Hematopoietic multipotent progenitor cell (in vitro differentiated cells): ENCODE measurements around the gene PARD3B. TPM values are rescaled to one million over a fixed set of nuclear protein-coding genes. Genes with fewer than 3 reads are reported as not detected.

Experiments used
- DNase-seq, 3 donors: peaks; one replicate each; pipeline ENCODE4 v3.0.0-alpha.2; 2011 to 2015; ENCODE audit warnings: low read depth in 2 of 3, low spot score in 2 of 3
- total RNA-seq: library from RNA; depleted of rRNA; stranded (reverse); fragments of >200 nt; gene quantifications from one replicate; pipeline ENCODE4 v1.2.3, GENCODE V29; 2012

Gene PARD3B
- total RNA-seq, 1 donor = 2.7 TPM

GRCh38 chr2:205564346-205565141 lies 1019.3 kb downstream of the PARD3B start:
- DNase-seq = no peak

- no peak for DNase-seq
Measured at GRCh38 chr2:205565142-205565522, 1019.9 kb downstream of the PARD3B start.

DNA sequence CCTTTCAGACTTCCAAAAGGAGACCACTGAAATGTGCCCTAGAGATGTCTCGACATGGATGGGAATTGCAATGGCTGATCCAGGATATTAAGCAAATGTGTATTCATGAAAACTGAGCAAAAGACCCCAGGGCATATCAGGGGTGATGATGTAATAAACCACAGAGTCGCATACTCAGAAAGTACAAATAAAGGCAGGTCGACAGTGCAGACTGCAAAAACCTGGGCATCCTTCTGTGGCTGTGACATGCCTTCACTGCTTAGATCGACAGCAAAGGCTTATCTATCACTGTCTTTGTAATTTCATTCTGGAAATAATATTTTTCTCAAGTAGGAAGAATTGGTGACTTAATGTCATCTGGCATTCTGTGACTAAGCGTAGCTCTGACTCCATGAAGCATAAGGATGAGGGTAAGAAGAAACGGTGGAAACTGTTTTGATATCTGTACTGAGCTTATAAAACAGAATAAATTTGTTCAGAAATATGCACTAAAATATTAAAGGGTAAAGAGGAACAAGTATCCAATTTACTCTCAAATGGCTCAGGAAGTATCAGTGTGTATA lies 1021.4 kb downstream of the PARD3B start:
- DNase-seq = no peak

DNA sequence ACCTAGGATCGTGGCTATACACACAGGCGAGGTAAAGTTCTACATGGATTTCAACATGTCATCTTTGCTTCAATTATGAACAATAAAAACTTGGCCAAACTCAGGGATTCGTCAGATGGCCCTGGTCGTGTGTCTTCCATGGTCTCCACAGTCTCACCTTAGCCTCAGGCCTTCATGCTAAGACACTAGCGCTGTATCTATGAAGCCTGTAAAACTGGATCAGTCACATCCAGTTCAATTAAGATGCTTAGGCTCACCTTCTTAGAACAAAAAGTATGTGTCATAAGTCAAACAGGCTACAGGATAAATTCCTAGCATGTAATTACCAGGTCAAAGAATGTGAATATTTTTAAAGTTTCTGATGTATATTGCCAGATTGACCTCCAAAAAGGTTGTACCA lies 1023.3 kb downstream of the PARD3B start:
- no peak for DNase-seq

- no peak for DNase-seq
Measured at GRCh38 chr2:205570648-205571047, 1025.4 kb downstream of the PARD3B start.

DNA sequence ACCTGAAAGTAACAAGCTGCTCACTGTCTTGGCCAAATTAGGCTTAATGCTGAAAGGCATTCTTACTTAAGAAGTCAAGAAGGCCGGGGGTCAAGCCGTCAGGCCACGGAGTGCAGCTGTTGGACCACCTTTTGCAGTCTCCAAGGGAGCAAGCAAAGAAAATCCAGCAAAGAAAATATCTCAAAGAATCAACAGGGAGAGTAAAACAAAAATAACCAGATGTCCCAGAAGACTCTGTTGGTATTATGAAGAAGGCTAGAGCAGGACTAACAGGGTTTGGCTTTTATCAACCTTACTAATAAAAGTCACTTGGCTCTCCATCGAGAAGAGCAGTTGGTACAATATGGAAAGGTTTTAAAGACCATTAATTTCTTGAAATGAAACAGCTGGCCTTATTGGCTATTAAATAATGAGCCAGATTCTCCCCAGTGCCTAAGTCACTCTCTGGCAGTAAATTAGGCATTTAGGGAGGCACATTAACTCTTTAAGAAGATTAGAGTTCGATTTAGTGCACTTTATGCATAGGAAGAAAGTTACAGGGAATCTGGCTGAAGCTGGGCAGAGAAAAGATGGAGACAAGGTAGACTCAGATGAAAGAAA lies 1026.2 kb downstream of the PARD3B start:
- DNase-seq = no peak

GRCh38 chr2:205574001-205574400 lies 1028.7 kb downstream of the PARD3B start:
- no peak for DNase-seq

- no peak for DNase-seq
Measured at GRCh38 chr2:205579335-205579734, 1034.1 kb downstream of the PARD3B start.

DNA sequence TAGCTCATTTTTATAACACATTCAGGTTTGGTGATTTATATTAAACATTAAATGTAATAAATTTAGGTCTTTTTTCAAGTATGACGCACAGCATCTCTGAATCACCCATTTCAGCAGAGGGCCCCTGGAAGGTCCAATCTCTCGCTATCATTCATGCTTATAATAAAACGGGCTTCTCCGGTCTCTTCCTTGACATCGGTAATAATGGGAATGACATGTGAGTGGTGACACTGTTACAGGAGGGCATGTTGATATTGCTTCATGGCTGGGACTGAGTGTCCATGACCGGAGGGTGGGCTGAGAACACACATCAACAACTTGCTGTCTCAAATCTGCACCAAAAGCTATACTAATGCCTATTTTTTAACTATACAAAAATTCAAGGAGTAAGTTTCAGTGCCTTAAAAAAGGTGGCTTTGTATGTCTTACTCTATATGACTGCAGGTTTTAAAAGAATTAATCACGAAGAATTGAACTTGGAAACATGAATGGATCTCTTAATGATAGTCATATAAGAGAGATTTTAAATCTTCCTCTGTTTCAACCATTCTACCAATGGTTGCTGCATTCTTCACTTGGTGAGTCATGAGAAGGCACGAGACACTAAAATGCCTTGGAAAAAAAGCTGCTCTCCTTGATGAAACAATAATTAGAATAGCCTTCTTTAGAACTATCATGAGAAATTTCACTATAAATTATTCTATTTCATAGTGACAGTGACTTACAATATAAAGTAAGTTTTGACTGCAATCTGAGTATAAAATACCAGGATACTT lies 1035.1 kb downstream of the PARD3B start:
- no peak for DNase-seq

GRCh38 chr2:205582366-205582765 lies 1037.1 kb downstream of the PARD3B start:
- no peak for DNase-seq

DNA sequence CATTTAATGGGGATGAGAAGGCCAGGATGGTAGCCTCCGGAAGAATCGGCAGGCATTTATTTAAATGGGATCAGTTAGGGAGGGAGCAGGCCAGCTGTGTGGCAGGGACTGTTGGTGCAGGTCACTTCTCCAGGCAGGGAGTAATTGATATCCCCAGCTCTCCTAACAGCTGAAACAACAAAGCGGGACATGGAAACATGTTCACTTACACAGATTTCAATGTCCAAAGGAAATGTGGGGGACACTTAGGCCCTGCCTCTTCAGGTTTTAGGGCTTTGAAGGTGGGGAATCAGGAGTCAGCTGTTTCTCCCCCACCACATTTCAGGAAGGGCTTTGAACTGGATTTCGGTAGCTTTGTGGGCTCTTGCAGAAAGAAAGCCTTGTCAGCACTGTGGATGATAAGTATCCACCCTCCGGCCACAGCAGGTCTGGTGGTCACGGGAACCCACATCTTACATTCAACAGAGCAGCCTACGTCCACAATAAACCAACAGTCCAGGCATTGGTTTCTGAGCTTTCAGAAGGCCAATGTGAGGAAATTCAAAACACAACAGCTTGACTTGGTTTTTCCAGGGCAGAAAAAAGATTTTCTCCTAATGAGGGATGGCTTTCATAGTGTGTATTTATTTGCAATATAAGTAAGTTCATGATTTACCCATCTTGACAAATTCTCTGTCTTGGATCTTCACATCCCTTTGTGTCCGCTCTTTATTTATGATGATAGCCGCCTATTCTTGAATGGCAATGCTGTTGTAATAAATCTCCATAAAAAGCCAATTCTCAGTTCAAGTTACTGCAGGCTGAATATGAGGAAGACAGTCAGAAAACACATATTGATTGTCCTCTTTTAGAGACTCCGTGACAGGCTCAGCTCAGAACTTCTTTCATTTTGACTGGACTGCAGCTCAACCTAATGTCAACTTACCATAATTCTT lies 1040.4 kb downstream of the PARD3B start:
- DNase-seq = no peak

GRCh38 chr2:205586626-205587025 lies 1041.4 kb downstream of the PARD3B start:
- no peak for DNase-seq

- no peak for DNase-seq
Measured at GRCh38 chr2:205589479-205589878, 1044.2 kb downstream of the PARD3B start.

- no peak for DNase-seq
Measured at GRCh38 chr2:205590759-205591158, 1045.5 kb downstream of the PARD3B start.

DNA sequence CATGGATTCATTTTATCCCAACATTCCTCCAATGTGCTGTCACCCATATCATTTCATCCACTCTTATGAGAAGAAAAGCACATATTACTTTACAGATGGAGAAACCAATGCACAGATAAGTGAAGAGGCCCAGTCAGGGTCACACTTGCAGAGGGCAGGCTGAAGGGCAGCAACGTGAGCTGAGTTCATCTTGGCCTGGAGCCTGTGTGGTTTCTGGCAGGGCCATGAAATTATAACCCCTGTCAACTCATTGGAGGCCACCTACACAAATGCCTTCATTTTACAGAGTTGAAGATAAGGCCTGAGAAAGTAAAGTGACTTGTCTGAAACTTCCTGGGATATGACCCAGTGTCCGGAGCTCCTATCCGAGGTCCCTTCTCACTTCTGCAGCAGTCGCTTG lies 1048.6 kb downstream of the PARD3B start:
- no peak for DNase-seq

- no peak for DNase-seq
Measured at GRCh38 chr2:205596581-205596980, 1051.3 kb downstream of the PARD3B start.

GRCh38 chr2:205605638-205606304 lies 1060.5 kb downstream of the PARD3B start:
- DNase-seq = no peak

DNA sequence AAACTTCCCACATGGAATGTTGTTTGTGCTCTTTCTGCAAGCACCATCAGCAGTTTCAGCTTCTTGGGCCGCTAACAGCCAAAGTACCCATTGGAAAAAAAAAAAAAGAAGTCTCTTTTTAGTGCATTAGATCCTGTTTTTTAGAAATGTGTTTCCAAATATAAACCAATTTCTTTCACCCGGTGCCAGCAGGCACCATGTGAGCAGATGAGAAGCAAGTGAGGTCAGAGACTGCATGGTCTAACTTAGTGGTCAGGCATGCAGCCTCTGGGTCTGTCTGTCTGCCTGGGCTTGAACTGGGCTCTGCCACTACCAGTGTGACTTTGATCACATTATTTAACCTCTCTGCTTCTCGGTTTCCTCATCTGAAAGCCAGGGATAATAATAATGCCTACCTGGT lies 1061.9 kb downstream of the PARD3B start:
- DNase-seq = no peak

- peak in 1 of 3 donors; percentile 49 for DNase-seq
Measured at GRCh38 chr2:205609113-205609512, 1063.8 kb downstream of the PARD3B start.

DNA sequence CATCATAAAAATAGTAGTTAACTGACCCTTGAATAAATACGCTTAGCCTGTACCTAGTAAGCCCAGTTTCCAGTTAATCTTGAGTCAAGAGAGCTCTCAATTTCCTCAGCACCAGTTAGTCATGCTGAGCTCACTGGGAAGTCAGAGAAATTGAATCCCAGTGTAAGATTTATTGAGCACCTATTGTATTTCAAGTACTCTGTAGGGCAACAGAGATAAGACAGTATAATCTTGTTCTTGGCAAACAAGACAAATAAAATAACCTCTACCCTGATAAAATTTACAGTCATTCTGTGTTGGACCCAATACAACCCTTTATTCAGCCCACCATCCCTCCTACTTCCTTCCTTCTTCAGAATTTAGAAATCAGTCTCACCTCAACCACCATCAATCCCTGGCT lies 1065.2 kb downstream of the PARD3B start:
- DNase-seq = no peak
